DMS79 treated with DMSO at 0.1 percent for 48 hours (cell line): Measurements from ENCODE around the gene PER1.

Experiments used
- DNase-seq: peaks from one replicate; lab custom pipeline; 2025; lab: John Stamatoyannopoulos, UW

The PER1 gene, protein sequence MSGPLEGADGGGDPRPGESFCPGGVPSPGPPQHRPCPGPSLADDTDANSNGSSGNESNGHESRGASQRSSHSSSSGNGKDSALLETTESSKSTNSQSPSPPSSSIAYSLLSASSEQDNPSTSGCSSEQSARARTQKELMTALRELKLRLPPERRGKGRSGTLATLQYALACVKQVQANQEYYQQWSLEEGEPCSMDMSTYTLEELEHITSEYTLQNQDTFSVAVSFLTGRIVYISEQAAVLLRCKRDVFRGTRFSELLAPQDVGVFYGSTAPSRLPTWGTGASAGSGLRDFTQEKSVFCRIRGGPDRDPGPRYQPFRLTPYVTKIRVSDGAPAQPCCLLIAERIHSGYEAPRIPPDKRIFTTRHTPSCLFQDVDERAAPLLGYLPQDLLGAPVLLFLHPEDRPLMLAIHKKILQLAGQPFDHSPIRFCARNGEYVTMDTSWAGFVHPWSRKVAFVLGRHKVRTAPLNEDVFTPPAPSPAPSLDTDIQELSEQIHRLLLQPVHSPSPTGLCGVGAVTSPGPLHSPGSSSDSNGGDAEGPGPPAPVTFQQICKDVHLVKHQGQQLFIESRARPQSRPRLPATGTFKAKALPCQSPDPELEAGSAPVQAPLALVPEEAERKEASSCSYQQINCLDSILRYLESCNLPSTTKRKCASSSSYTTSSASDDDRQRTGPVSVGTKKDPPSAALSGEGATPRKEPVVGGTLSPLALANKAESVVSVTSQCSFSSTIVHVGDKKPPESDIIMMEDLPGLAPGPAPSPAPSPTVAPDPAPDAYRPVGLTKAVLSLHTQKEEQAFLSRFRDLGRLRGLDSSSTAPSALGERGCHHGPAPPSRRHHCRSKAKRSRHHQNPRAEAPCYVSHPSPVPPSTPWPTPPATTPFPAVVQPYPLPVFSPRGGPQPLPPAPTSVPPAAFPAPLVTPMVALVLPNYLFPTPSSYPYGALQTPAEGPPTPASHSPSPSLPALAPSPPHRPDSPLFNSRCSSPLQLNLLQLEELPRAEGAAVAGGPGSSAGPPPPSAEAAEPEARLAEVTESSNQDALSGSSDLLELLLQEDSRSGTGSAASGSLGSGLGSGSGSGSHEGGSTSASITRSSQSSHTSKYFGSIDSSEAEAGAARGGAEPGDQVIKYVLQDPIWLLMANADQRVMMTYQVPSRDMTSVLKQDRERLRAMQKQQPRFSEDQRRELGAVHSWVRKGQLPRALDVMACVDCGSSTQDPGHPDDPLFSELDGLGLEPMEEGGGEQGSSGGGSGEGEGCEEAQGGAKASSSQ (N-terminal part only)

GRCh38 chr17:8152112-8152775 lies at the start of gene PER1:
Gene PER1, minus strand, starts transcription at chr17:8152404. Its CDS starts 1,698 bp downstream, at chr17:8150706.
- DNase-seq = peak; percentile 83

- DNase-seq = no peak
These were observed 40.0 kb upstream of the PER1 start for GRCh38 chr17:8192070-8192815.

DNA sequence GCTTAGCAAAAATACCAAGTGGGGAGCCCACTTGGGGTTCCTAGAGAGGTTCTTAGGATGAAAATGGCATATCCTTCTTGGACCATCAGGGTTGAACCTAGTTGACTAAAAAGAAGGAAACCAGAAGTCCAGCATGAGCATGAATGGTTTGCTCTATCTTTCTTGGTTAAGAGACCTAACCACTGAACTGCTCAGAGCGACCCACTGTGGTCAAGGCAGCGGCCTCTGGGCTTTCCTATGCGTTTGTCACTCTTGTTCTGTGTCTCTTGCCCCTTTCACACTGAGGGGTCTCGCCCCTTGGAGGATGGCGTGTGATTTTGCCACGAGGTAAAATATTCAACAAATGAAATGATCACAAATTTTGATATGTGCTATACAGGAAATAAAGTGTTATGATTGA lies 38.3 kb upstream of the PER1 start:
- DNase-seq = no peak

- DNase-seq = peak; percentile 98
These were observed 37.7 kb upstream of the PER1 start, which contains the start of gene BORCS6 for GRCh38 chr17:8189711-8190477. Gene BORCS6, minus strand, starts transcription at chr17:8190180. Its CDS starts 40 bp downstream, at chr17:8190140.

DNA sequence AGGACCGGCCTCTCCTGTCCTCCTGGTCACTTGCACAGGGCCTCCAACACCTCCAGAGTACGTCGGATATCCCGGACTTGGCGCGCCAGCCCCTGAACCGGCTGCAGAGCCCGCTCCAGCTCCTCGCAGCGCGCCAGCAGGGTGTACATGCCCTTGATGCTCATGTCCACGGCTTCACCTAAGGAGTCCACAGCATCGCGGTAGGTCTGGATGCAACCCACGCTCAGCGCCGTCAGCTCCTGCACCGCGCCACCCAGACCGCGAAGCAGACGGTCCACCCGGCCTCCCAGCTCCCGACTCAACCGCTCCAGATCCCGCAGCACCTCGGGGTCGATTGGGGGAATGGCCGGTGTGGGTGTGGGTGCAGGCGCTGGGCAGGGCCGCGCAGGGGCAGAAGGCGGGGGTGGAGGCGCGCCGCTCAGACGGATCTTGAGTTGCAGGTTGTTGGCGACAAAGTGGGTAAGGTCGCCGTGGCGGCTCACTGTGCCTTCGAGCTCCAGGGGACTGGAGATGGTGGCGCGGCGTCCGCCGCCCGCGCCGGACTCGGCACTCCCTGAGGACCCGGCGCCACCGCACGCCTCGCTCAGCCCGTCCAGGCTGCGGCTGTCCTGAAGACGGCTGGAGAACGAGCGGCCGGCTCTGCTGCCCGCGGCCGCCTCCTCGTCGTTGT lies 37.0 kb upstream of the PER1 start:
- DNase-seq = no peak

- DNase-seq = no peak
These were observed 36.1 kb upstream of the PER1 start for GRCh38 chr17:8188263-8188839.

GRCh38 chr17:8187517-8188262 lies 35.5 kb upstream of the PER1 start:
- peak; percentile 97 for DNase-seq

DNA sequence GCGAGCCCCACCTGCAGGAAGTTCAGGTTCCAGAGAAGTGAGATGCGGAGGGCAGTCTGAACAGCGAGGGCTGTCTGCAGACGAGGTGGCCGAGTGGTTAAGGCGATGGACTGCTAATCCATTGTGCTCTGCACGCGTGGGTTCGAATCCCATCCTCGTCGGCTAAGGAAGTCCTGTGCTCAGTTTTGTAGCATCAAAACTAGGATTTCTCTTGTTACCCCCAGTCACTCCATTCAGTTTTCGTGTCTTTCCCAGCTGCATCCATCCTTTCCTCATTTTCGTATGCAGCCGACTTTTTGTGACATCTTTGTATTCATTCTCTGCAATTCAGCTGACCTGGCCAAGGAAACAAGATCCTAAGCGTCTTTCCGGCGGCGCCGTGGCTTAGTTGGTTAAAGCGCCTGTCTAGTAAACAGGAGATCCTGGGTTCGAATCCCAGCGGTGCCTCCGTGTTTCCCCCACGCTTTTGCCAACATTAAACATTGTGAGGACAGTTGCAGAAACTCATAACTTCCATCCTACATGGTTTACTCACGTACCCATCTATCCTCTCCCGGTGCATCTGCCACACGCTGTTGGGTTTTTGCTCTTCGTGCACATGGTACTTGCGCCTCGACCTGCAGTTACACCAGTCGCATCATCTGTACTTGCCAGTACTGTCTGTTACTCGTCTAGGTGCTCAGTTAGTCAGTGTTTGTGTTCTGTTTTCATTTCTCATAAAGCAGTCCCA lies 34.7 kb upstream of the PER1 start:
- peak; percentile 98 for DNase-seq

DNA sequence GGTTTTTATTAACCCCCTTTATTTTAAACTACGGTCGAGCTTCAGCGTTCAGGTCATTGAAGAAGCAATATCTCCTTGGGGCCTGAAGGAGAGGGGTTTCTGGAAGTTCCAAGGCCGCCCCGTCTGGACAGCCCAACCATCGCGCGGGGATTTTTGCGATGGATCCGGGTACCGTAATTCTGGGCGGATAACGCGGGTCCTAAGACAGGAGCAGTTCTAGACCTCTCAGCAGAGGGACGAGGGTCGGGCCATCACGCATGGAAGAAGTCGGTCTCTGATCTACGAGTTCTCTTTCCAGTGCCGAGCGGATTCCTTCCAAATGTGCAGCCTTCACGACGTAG lies 34.2 kb upstream of the PER1 start:
- no peak for DNase-seq

GRCh38 chr17:8185582-8186445 lies 33.6 kb upstream of the PER1 start:
- DNase-seq = peak; percentile 69

GRCh38 chr17:8176998-8177731 lies 25.0 kb upstream of the PER1 start:
- DNase-seq = no peak

- peak; percentile 77 for DNase-seq
These were observed 24.2 kb upstream of the PER1 start, which contains the start of gene TMEM107 for GRCh38 chr17:8176197-8176940. Gene TMEM107, minus strand, starts transcription at chr17:8176380. Its CDS starts 94 bp downstream, at chr17:8176286.

GRCh38 chr17:8175795-8176196 lies 23.6 kb upstream of the PER1 start:
- peak; percentile 36 for DNase-seq

DNA sequence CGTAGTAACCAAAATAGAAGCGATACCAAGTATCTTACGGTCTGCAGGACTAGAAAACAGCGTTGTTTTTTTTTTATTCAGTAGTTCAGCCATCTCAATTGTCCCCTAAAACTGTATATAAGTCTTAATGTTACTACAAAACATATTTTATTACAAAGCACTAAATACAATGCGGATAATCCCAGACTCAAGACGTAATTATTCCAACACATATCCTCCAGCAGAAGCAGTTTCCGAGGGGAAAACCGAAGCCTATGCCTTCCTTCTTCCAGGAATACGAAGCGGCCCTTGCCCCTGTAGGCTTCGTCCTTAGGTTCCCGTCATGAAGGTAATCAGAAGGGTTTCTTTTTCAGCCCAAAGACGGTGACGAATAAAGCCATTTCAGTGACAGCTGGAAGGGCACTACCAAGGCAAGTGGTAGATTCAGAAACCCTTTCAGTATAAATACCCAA lies 21.7 kb upstream of the PER1 start:
- no peak for DNase-seq
